Amygdala (tissue), 56 donors: ENCODE results near the gene DNPH1.

ENCODE experiments used
- DNase-seq, 56 donors: peaks; one replicate each; lab custom pipeline; 2025; lab: John Stamatoyannopoulos, UW

DNPH1 gene

GRCh38 chr6:43247114-43247999 is 18.1 kb upstream of the DNPH1 start:
- DNase-seq, result peak in 55 of 56 donors; percentile 29 to 93 (median 80)

GRCh38 chr6:43246301-43247113 is 17.2 kb upstream of the DNPH1 start:
- peak in 50 of 56 donors; percentile 29 to 91 (median 80) for DNase-seq

- peak in 3 of 56 donors; percentile 24 to 39 (median 28) for DNase-seq
Measured at GRCh38 chr6:43243664-43244321, 14.5 kb upstream of the DNPH1 start.

GRCh38 chr6:43242908-43243663 is 13.8 kb upstream of the DNPH1 start, which contains the start of gene TTBK1:
TSS of gene TTBK1 (plus strand) at chr6:43243481. CDS start at chr6:43246661, 3,180 bp downstream.
- DNase-seq, result peak in 38 of 56 donors; percentile 9 to 75 (median 39)

- no peak for DNase-seq
Measured at GRCh38 chr6:43241446-43241845, 12.2 kb upstream of the DNPH1 start.

- no peak for DNase-seq
Measured at GRCh38 chr6:43240950-43241349, 11.7 kb upstream of the DNPH1 start.

- DNase-seq, result no peak
Measured at GRCh38 chr6:43239054-43239453, 9.8 kb upstream of the DNPH1 start.

GRCh38 chr6:43235841-43236240 is 6.6 kb upstream of the DNPH1 start:
- DNase-seq, result no peak

- no peak for DNase-seq
Measured at GRCh38 chr6:43231735-43232450, 2.6 kb upstream of the DNPH1 start.

GRCh38 chr6:43231053-43231452 is 1.8 kb upstream of the DNPH1 start:
- no peak for DNase-seq

GRCh38 chr6:43229803-43230620 is 731 bp upstream of the DNPH1 start:
- DNase-seq, result no peak

GRCh38 chr6:43226192-43226851 is 3.0 kb downstream of the DNPH1 start:
- DNase-seq, result no peak

GRCh38 chr6:43223175-43223574 is 6.1 kb downstream of the DNPH1 start:
- DNase-seq, result no peak

GRCh38 chr6:43222418-43223059 is 6.7 kb downstream of the DNPH1 start:
- DNase-seq, result no peak

- DNase-seq, result peak in 18 of 56 donors; percentile 6 to 46 (median 26)
Measured at GRCh38 chr6:43221046-43221972, 8.0 kb downstream of the DNPH1 start.

GRCh38 chr6:43220439-43220951 is 8.8 kb downstream of the DNPH1 start:
- no peak for DNase-seq
